Measurements from ENCODE around the gene SLC44A3.

GRCh38 chr1:94936861-94937620 lies 116.9 kb downstream of the SLC44A3 start:
- TF ChIP-seq, protein P1, sequence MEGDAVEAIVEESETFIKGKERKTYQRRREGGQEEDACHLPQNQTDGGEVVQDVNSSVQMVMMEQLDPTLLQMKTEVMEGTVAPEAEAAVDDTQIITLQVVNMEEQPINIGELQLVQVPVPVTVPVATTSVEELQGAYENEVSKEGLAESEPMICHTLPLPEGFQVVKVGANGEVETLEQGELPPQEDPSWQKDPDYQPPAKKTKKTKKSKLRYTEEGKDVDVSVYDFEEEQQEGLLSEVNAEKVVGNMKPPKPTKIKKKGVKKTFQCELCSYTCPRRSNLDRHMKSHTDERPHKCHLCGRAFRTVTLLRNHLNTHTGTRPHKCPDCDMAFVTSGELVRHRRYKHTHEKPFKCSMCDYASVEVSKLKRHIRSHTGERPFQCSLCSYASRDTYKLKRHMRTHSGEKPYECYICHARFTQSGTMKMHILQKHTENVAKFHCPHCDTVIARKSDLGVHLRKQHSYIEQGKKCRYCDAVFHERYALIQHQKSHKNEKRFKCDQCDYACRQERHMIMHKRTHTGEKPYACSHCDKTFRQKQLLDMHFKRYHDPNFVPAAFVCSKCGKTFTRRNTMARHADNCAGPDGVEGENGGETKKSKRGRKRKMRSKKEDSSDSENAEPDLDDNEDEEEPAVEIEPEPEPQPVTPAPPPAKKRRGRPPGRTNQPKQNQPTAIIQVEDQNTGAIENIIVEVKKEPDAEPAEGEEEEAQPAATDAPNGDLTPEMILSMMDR (IDR thresholded peaks at IDR 0.05), result no peak
- no peak for TF ChIP-seq POLR2A (IDR thresholded peaks at IDR 0.05)
- no peak for TF ChIP-seq EP300 (IDR thresholded peaks at IDR 0.05)
